Endothelial cell of hepatic sinusoid (primary cell): Measurements from ENCODE around the gene PCDHA1.

Experiments used
- in situ Hi-C: cut with HindIII; loops from 2 replicates; pipeline ENCODE4 v1.10.0; 2017; ENCODE audit warnings: low sequenced_read_pairs

Gene PCDHA1

DNA sequence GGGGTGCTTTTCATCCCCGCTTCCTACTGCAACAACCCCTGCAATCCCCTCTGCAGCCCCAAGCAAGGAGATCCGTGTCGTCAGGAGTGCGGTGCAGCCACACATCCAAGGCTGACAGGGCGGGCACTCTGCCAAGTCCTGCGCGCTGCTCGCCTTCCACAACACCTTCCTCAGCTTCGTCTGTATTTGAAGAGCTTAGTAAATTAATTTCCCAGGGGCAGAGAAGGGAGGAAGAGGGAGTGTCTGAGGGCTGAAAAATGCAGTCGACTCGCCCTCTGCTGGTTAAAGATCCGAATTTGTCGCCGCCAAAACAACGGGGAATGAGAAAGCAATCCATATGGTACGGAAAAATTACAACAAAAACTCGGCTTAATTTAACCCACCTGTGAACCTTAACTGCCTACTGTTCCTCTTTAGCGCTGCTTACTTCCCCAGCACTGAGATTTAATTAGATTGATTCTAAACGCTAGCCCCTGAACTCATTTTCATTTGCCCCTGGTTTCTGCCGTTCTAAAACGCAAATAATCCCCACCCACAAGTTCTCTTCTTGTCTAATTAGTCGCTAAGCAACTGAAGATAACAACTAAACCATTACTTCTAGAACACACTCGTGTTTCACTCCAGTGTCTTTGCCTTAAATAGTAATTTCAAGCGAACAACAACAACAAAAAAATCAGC lies 254.3 kb downstream of the PCDHA1 start:
- in situ Hi-C loops, result no loop called here

GRCh38 chr5:141040771-141041426 lies 255.0 kb downstream of the PCDHA1 start:
- in situ Hi-C loops, result no loop called here

- in situ Hi-C loops, result no loop called here
Measured at GRCh38 chr5:141041427-141041785, 255.5 kb downstream of the PCDHA1 start.

- in situ Hi-C loops, result no loop called here
Measured at GRCh38 chr5:141042555-141042954, 256.6 kb downstream of the PCDHA1 start.

- in situ Hi-C loops, result no loop called here
Measured at GRCh38 chr5:141050622-141051520, 264.9 kb downstream of the PCDHA1 start, which contains the start of gene PCDHB1. PCDHB1 (plus strand) TSS chr5:141051374; CDS start chr5:141051471, 97 bp downstream.

GRCh38 chr5:141051521-141051866 lies 265.6 kb downstream of the PCDHA1 start:
- in situ Hi-C loops, result no loop called here
